Measurements from ENCODE around the gene CRIM1. TPM values are rescaled to one million over a fixed set of nuclear protein-coding genes. Genes with fewer than 3 reads are reported as not detected.
A peak's percentile ranks its signal among the peaks of the same experiment; 100 is the strongest.

The CRIM1 gene
- total RNA-seq, 1 experiment from 2014 or later: 24.1 TPM

DNA sequence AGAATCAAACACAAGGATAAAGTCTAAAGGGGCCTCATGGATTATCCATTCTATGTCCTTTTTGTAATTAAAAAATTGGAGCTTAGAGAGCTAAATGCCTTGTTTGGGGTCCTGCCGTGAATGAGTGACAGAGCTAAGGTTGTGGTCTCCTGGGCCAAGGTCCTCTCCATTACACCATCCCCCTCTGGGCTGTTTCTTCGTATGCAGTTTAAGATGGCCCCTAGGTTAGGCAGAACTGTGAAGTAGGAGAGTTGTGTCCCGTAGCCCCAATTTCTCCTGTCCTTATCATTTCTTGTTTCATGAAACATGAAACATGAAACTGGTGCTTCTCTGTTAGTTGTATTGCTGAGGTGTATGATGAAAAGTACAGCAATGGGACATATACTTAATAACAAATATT is 32.9 kb downstream of the CRIM1 start:
- H3K36me3 Mint-ChIP-seq: peaks cover 3% of the 10 kb centered on the region; the same call in 1 of the 2 replicates
- ChIA-PET POLR2A (no interaction called here), CTCF (interaction anchor here (1.1 to 2.9 kb wide), 4 partner anchors 12 to 73 kb away, joined by 3 to 12 read pairs (median 7); no protein-coding TSS in a partner anchor)
- H3K9me3 Mint-ChIP-seq: no peaks in the 10 kb centered on the region
- DNase-seq (ENCODE audit: low spot score): no peak
- no peak overlapping the region for H3K4me3 Mint-ChIP-seq
- H3K27me3 Mint-ChIP-seq (ENCODE audit: low read depth): no peaks in the 10 kb centered on the region
- peak; percentile 42; the same call in 1 of the 2 replicates for ATAC-seq
- no peak overlapping the region for H3K27ac Mint-ChIP-seq
- TF ChIP-seq, protein P1, sequence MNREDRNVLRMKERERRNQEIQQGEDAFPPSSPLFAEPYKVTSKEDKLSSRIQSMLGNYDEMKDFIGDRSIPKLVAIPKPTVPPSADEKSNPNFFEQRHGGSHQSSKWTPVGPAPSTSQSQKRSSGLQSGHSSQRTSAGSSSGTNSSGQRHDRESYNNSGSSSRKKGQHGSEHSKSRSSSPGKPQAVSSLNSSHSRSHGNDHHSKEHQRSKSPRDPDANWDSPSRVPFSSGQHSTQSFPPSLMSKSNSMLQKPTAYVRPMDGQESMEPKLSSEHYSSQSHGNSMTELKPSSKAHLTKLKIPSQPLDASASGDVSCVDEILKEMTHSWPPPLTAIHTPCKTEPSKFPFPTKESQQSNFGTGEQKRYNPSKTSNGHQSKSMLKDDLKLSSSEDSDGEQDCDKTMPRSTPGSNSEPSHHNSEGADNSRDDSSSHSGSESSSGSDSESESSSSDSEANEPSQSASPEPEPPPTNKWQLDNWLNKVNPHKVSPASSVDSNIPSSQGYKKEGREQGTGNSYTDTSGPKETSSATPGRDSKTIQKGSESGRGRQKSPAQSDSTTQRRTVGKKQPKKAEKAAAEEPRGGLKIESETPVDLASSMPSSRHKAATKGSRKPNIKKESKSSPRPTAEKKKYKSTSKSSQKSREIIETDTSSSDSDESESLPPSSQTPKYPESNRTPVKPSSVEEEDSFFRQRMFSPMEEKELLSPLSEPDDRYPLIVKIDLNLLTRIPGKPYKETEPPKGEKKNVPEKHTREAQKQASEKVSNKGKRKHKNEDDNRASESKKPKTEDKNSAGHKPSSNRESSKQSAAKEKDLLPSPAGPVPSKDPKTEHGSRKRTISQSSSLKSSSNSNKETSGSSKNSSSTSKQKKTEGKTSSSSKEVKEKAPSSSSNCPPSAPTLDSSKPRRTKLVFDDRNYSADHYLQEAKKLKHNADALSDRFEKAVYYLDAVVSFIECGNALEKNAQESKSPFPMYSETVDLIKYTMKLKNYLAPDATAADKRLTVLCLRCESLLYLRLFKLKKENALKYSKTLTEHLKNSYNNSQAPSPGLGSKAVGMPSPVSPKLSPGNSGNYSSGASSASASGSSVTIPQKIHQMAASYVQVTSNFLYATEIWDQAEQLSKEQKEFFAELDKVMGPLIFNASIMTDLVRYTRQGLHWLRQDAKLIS (CRISPR knock-in tag; IDR thresholded peaks at IDR 0.05; ENCODE audit: borderline replicate concordance): no peak
- TF ChIP-seq MXD4 (CRISPR knock-in tag; IDR thresholded peaks at IDR 0.05; ENCODE audit: borderline replicate concordance) (no peak), KAT7 (CRISPR knock-in tag; IDR thresholded peaks at IDR 0.05; ENCODE audit: borderline replicate concordance) (no peak)
- H3K4me1 Mint-ChIP-seq: peaks cover 74% of the 10 kb centered on the region

DNA sequence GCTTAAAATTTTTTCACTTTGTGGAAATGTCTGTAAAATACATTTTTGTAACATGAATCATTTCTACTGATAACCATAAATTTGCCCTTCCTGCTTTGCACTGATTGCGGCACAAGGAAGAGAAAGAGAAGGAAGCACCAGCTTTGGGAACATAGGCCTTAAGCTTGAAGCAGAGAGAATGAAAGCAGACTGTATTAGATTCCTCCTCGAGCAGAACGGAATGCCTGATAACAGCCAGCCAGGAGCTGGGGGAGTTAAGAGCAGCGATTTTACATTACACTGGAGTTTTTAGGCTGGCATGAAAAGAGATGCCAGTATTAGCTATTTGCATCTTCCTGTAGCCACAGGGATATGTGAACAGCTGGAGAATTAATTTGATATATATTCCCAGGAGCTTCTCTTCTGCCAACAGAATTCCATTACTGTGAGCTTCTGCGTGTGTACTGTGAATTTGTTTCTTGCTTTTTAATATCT is 33.5 kb downstream of the CRIM1 start:
- TF ChIP-seq EMX1 (CRISPR knock-in tag; IDR thresholded peaks at IDR 0.05): no peak
- TF ChIP-seq, protein P2, sequence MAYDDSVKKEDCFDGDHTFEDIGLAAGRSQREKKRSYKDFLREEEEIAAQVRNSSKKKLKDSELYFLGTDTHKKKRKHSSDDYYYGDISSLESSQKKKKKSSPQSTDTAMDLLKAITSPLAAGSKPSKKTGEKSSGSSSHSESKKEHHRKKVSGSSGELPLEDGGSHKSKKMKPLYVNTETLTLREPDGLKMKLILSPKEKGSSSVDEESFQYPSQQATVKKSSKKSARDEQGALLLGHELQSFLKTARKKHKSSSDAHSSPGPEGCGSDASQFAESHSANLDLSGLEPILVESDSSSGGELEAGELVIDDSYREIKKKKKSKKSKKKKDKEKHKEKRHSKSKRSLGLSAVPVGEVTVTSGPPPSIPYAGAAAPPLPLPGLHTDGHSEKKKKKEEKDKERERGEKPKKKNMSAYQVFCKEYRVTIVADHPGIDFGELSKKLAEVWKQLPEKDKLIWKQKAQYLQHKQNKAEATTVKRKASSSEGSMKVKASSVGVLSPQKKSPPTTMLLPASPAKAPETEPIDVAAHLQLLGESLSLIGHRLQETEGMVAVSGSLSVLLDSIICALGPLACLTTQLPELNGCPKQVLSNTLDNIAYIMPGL (CRISPR knock-in tag; IDR thresholded peaks at IDR 0.05): no peak
- TF ChIP-seq, protein P3, sequence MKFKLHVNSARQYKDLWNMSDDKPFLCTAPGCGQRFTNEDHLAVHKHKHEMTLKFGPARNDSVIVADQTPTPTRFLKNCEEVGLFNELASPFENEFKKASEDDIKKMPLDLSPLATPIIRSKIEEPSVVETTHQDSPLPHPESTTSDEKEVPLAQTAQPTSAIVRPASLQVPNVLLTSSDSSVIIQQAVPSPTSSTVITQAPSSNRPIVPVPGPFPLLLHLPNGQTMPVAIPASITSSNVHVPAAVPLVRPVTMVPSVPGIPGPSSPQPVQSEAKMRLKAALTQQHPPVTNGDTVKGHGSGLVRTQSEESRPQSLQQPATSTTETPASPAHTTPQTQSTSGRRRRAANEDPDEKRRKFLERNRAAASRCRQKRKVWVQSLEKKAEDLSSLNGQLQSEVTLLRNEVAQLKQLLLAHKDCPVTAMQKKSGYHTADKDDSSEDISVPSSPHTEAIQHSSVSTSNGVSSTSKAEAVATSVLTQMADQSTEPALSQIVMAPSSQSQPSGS (CRISPR knock-in tag; IDR thresholded peaks at IDR 0.05; ENCODE audit: borderline replicate concordance, low read depth): no peak
- TF ChIP-seq, protein P4, sequence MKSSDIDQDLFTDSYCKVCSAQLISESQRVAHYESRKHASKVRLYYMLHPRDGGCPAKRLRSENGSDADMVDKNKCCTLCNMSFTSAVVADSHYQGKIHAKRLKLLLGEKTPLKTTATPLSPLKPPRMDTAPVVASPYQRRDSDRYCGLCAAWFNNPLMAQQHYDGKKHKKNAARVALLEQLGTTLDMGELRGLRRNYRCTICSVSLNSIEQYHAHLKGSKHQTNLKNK (CRISPR knock-in tag; IDR thresholded peaks at IDR 0.05): no peak
- TF ChIP-seq ESRRA (CRISPR knock-in tag; IDR thresholded peaks at IDR 0.05; ENCODE audit: borderline replicate concordance): no peak
- TF ChIP-seq, protein P5, sequence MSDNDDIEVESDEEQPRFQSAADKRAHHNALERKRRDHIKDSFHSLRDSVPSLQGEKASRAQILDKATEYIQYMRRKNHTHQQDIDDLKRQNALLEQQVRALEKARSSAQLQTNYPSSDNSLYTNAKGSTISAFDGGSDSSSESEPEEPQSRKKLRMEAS (CRISPR knock-in tag; IDR thresholded peaks at IDR 0.05): no peak
- TF ChIP-seq OVOL2 (CRISPR knock-in tag; IDR thresholded peaks at IDR 0.05; ENCODE audit: borderline replicate concordance): no peak
- TF ChIP-seq, protein P6, sequence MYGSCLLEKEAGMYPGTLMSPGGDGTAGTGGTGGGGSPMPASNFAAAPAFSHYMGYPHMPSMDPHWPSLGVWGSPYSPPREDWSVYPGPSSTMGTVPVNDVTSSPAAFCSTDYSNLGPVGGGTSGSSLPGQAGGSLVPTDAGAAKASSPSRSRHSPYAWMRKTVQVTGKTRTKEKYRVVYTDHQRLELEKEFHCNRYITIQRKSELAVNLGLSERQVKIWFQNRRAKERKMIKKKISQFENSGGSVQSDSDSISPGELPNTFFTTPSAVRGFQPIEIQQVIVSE (CRISPR knock-in tag; IDR thresholded peaks at IDR 0.05; ENCODE audit: borderline replicate concordance): no peak
- TF ChIP-seq ZNF396 (CRISPR knock-in tag; IDR thresholded peaks at IDR 0.05; ENCODE audit: borderline replicate concordance): no peak
- Mint-ChIP-seq H3K36me3 (peaks cover 3% of the 10 kb centered on the region; the same call in 1 of the 2 replicates), H3K27me3 (ENCODE audit: low read depth) (no peaks in the 10 kb centered on the region), H3K4me1 (peaks cover 73% of the 10 kb centered on the region), H3K4me3 (no peak overlapping the region), H3K27ac (peak overlapping the region; percentile 64), H3K9me3 (no peaks in the 10 kb centered on the region)
- ATAC-seq: peak; percentile 51
- CTCF ChIA-PET: interaction anchor here (0.7 to 2.9 kb wide), 5 partner anchors 13 to 72 kb away, joined by 3 to 12 read pairs (median 6); no protein-coding TSS in a partner anchor
- DNase-seq (ENCODE audit: low spot score): no peak
- POLR2A ChIA-PET: no interaction called here

DNA sequence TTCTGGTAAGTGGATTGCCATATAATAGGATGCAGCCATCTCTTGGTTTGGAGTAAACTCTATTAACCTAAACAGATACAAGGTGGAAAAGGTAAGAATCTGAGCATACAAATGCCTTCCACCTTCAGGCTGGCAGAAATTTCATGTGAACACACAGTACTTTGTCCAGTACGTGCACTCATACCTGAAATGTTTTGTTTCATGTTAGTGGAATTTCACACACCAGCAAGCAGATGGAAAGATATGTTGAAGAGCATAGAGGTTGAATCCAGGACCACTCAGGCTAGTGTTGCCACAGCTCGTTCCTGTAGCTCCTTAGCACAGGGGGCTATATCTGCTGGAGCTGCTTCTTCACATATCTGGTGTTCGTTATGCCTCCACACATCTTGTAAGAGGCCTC is 34.0 kb downstream of the CRIM1 start:
- ChIA-PET CTCF (interaction anchor here (0.7 to 2.9 kb wide), 5 partner anchors 13 to 72 kb away, joined by 3 to 12 read pairs (median 6); no protein-coding TSS in a partner anchor), POLR2A (no interaction called here)
- no peaks in the 10 kb centered on the region for H3K9me3 Mint-ChIP-seq
- TF ChIP-seq ELF4 (CRISPR knock-in tag; IDR thresholded peaks at IDR 0.05; ENCODE audit: low read depth): no peak
- H3K27ac Mint-ChIP-seq: peak overlapping the region; percentile 42; the same call in 1 of the 2 replicates
- no peak overlapping the region for H3K4me3 Mint-ChIP-seq
- H3K36me3 Mint-ChIP-seq: peaks cover 3% of the 10 kb centered on the region; the same call in 1 of the 2 replicates
- ATAC-seq: no peak
- DNase-seq (ENCODE audit: low spot score): no peak
- no peaks in the 10 kb centered on the region for H3K27me3 Mint-ChIP-seq (ENCODE audit: low read depth)
- H3K4me1 Mint-ChIP-seq: peaks cover 73% of the 10 kb centered on the region
